B cell (primary cell): ENCODE measurements around the gene PRRC2C.
"Not testable (repeated sequence)": the region's sequence is repeated elsewhere in the genome, so short reads cannot be mapped to it uniquely, and the experiment has no call there.

ENCODE experiments used
- CTCF ChIP-seq: fragments of 200-600 bp; IDR thresholded peaks from one replicate; pipeline ENCODE4 v1.8.0; 2022; ENCODE audit warnings: antibody characterized with exemption, mild to moderate bottlenecking
- EZH2 ChIP-seq: IDR thresholded peaks from 2 replicates; pipeline ENCODE4 v1.6.1; 2012; ENCODE audit warnings: borderline replicate concordance, low read depth, mild to moderate bottlenecking, moderate library complexity, low read length; ENCODE audit not compliant: insufficient read depth, poor library complexity, severe bottlenecking

GRCh38 chr1:171553960-171554359 is 68.6 kb downstream of the PRRC2C start:
- TF ChIP-seq CTCF, EZH2: not testable (repeated sequence)
